GM23338 (cell line): Measurements from ENCODE around the gene DYNC1LI2.

Experiments
- CREB1 ChIP-seq: fragments of 250-450 bp; sonication (Bioruptor Pico); IDR thresholded peaks from 2 replicates; pipeline ENCODE4 v1.5.0; 2020; ENCODE audit warnings: low read depth, mild to moderate bottlenecking, moderate library complexity
- CTCF ChIP-seq, 2 experiments: fragments of 200-600 bp in 1 of 2; sonication (generic) in 1 of 2; conservative IDR thresholded peaks; 2 replicates each; pipeline versions ENCODE4 v1.5.1 to v1.6.1; 2016 to 2017; ENCODE audit warnings: antibody characterized with exemption in 2 of 2, low read depth in 2 of 2, mild to moderate bottlenecking in 2 of 2, moderate library complexity in 1 of 2
- EZH2 ChIP-seq: fragments of 200-600 bp; sonication (generic); IDR thresholded peaks from one replicate; pipeline ENCODE4 v1.8.0; 2017; ENCODE audit warnings: antibody characterized with exemption, mild to moderate bottlenecking, low read depth; ENCODE audit not compliant: unreplicated experiment
- EZH2phosphoT487 ChIP-seq: fragments of 200-600 bp; sonication (generic); IDR thresholded peaks from one replicate; pipeline ENCODE4 v1.8.1; 2018; ENCODE audit warnings: antibody characterized with exemption; ENCODE audit not compliant: unreplicated experiment
- NANOG ChIP-seq: IDR thresholded peaks from 2 replicates; pipeline ENCODE4 v1.6.1; 2016; ENCODE audit warnings: antibody characterized with exemption, borderline replicate concordance
- POLR2AphosphoS5 ChIP-seq: IDR thresholded peaks from 2 replicates; pipeline ENCODE4 v1.6.1; 2016; ENCODE audit warnings: antibody characterized with exemption, low read depth
- REST ChIP-seq: IDR thresholded peaks from one replicate; pipeline ENCODE4 v1.6.1; 2018; ENCODE audit warnings: antibody characterized with exemption; ENCODE audit not compliant: unreplicated experiment

- no peak for TF ChIP-seq CTCF (conservative IDR thresholded peaks at IDR 0.05; ENCODE audit: low read depth in 2 of 2)
- no peak for TF ChIP-seq CREB1 (CRISPR knock-in tag)
- TF ChIP-seq EZH2phosphoT487: no peak
- no peak for TF ChIP-seq NANOG
- no peak for TF ChIP-seq REST
- no peak for TF ChIP-seq EZH2
- no peak for TF ChIP-seq POLR2AphosphoS5
Measured at GRCh38 chr16:66720766-66721165, 30.6 kb downstream of the DYNC1LI2 start.
